Left cardiac atrium (tissue), 2 donors: ENCODE data around the gene PTCH1. TPM values are rescaled to one million over a fixed set of nuclear protein-coding genes. Genes with fewer than 3 reads are reported as not detected.

Source experiments
- total RNA-seq, 2 donors: library from RNA; stranded (reverse); fragmentation: NEBNext Ultra II Directional; extraction: Animal tissue kit (Norgen Biotek cat#: 25700); gene quantifications; one replicate each; pipeline ENCODE4 v1.2.1, GENCODE V29; 2021
- donor health status: DM: no; HTN: yes; CAD: no; lungs with severe emphysema.
- donor health status: DM: yes; HTN: yes; CAD: no.

The PTCH1 gene
- total RNA-seq, 2 donors from 2014 or later: 5.9 to 6.9 TPM

Other genes with a start within 250 kb of the PTCH1 start
- 1 to 10 TPM; 5.0 to 6.2 TPM for gene FANCC, start 199.3 kb downstream of the PTCH1 start, total RNA-seq